Measurements from ENCODE around the gene CDCP1.

DNA sequence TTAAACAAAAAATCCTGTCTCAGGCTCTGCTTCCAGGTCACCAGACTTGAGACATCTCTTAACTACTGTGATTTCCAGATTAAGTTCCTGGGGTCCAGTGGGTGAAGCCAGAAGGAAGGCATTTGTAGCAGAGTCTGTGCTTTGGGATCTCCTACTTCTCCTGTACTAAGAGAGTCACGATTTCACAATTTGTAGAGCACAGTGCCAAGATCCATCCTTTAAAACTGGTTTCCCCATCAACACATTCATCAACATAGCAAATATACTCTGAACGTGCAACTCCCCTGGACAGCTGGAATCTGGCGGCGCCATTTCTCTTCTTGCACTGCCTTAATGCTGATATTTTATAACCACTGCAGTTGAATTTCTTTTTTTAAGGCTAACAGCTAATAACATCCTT, 33.2 kb downstream of the CDCP1 start:
- TF ChIP-seq, protein P1, sequence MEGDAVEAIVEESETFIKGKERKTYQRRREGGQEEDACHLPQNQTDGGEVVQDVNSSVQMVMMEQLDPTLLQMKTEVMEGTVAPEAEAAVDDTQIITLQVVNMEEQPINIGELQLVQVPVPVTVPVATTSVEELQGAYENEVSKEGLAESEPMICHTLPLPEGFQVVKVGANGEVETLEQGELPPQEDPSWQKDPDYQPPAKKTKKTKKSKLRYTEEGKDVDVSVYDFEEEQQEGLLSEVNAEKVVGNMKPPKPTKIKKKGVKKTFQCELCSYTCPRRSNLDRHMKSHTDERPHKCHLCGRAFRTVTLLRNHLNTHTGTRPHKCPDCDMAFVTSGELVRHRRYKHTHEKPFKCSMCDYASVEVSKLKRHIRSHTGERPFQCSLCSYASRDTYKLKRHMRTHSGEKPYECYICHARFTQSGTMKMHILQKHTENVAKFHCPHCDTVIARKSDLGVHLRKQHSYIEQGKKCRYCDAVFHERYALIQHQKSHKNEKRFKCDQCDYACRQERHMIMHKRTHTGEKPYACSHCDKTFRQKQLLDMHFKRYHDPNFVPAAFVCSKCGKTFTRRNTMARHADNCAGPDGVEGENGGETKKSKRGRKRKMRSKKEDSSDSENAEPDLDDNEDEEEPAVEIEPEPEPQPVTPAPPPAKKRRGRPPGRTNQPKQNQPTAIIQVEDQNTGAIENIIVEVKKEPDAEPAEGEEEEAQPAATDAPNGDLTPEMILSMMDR (IDR thresholded peaks at IDR 0.05): no peak
- TF ChIP-seq POLR2A (IDR thresholded peaks at IDR 0.05): no peak
- TF ChIP-seq POLR2AphosphoS5 (IDR thresholded peaks at IDR 0.05): no peak

Data from upper lobe of left lung (tissue), 4 donors.